GM13977 (cell line): ENCODE data around the gene CHIC1.
"Not testable (repeated sequence)": the region's sequence is repeated elsewhere in the genome, so short reads cannot be mapped to it uniquely, and the experiment has no call there.

Source experiments
- DNase-seq: peaks from one replicate; pipeline ENCODE4 v3.0.0; 2012; ENCODE audit warnings: low spot score
- CTCF ChIP-seq: IDR thresholded peaks from 2 replicates; pipeline ENCODE4 v1.5.1; 2012; ENCODE audit warnings: mild to moderate bottlenecking, control low read depth; ENCODE audit not compliant: insufficient read depth; ENCODE audit errors: extremely low read depth, missing control alignments
- in situ Hi-C: fragments of 300-500 bp; cut with MboI; formaldehyde crosslinking; loops from one replicate; pipeline ENCODE4 v1.12.0; 2022; ENCODE audit warnings: low sequenced_read_pairs, low pct_unique_long_range_greater_than_20kb, mixed read lengths, inconsistent platforms; ENCODE audit not compliant: unreplicated experiment

CHIC1 gene

DNA sequence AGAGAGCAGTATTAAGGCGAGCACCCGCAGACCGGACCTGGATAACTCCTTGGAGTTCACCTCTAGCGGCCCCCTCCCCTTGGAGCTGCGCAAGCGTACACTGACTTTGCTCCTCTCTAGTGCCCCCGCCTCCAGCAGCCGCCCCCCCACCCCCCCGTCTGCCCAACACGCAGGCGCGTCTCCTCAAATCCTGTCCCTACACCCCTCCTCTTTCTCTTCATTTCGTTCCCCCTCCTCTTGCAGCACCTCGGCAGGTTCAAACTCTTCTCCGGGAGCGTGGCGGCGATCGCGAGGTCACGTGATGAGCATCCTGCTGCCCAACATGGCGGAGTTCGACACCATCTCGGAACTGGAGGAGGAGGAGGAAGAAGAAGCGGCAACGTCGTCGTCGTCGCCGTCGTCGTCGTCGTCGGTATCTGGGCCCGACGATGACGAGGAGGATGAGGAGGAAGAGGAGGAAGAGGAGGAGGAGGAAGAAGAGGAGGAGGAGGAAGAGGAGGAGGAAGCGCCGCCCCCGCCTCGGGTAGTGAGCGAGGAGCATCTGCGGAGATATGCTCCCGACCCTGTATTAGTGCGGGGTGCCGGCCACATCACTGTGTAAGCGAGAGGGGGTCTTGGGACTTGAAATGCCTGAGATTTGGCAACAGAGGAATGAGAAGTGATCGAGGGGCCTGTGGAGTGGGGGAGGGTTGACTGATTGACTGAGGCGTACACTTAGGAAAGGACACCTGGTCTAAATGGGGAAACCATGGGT, at the start of gene CHIC1:
Gene CHIC1, plus strand, starts transcription at position 214 of the 754 bp plus-strand sequence. Its CDS starts 88 bp downstream, at position 302.
- peak; percentile 66 for DNase-seq
- TF ChIP-seq CTCF: no peak
- in situ Hi-C loops: no loop called here

- DNase-seq, in situ Hi-C loops: not testable (repeated sequence)
Measured at GRCh38 chrX:73522823-73523222, 40.2 kb upstream of the CHIC1 start.

GRCh38 chrX:73524906-73525305, 38.1 kb upstream of the CHIC1 start:
- in situ Hi-C loops: no loop called here
- no peak for DNase-seq
- TF ChIP-seq CTCF: no peak

- TF ChIP-seq CTCF: no peak
- in situ Hi-C loops: no loop called here
- DNase-seq: no peak
Measured at GRCh38 chrX:73525928-73526690, 36.9 kb upstream of the CHIC1 start.

- DNase-seq, in situ Hi-C loops: not testable (repeated sequence)
Measured at GRCh38 chrX:73531655-73532054, 31.3 kb upstream of the CHIC1 start.

DNA sequence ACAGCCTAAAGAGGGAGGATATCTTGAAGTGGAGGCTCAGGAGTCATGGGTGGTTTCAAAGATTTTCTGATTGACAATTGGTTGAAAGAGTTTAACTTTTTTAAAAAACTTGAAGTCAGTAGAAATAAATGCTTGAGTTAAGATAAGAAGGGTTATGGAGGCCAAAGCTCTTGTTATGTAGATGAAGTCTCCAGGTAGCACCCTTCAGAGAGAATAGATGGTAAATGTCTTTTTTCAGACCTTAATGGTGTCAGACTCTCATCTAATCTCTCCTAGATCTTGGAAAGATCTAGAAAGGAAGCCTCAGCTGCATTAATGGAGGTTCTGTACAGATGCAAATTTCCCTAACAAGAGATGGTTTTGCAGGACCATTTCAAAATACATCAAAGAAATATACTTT, 6.8 kb upstream of the CHIC1 start:
- no peak for DNase-seq
- in situ Hi-C loops: no loop called here
- no peak for TF ChIP-seq CTCF

DNA sequence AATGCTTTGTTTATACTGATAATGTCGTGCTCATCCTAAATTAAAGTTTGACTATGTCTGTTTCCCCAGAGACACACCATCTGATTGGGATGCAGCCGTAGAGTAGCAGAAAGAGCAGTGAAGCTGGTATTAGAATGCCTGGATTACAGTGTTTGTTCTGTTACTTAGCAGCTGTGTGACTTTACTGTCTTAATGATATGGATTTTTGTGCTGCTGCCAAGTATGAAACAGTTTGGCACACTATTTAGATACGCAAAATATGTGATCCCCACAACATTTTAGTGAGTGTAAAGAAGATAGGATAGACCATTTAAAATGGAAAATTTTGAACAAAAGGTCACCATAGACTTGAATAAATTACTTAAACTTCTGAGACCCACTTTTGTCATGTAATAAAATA, 1.2 kb upstream of the CHIC1 start:
- no peak for TF ChIP-seq CTCF
- DNase-seq: no peak
- in situ Hi-C loops: no loop called here
